GM23338 (cell line): ENCODE results near the gene KCTD13. TPM values are rescaled to one million over a fixed set of nuclear protein-coding genes. Genes with fewer than 3 reads are reported as not detected.

Experiments used
- ATAC-seq: fragments of 200-7000 bp; cut with Tn5 transposase; 3 replicates; pipeline ENCODE4 v1.9.1; 2020
- DNase-seq: peaks from one replicate; pipeline ENCODE4 v3.0.0-alpha.2; 2015; ENCODE audit warnings: low spot score
- H2AFZ ChIP-seq: fragments of 200-600 bp; sonication (generic); 2 replicates; pipeline ENCODE4 v1.8.0; 2016; ENCODE audit warnings: antibody characterized with exemption, mild to moderate bottlenecking, moderate library complexity
- H3F3A ChIP-seq: fragments of 200-600 bp; sonication (generic); replicated peaks from 2 replicates; pipeline ENCODE4 v1.8.0; 2017; ENCODE audit warnings: antibody characterized with exemption, mixed run types, low read depth
- H3K27ac ChIP-seq: fragments of 200-600 bp; sonication (generic); 2 replicates; pipeline ENCODE4 v1.6.1; 2016; ENCODE audit warnings: low read depth
- H3K27me3 ChIP-seq: fragments of 200-600 bp; sonication (generic); 2 replicates; pipeline ENCODE4 v1.8.0; 2016; ENCODE audit warnings: mild to moderate bottlenecking, mixed run types, moderate library complexity; ENCODE audit not compliant: insufficient read depth
- H3K36me3 ChIP-seq: fragments of 200-600 bp; sonication (generic); 2 replicates; pipeline ENCODE4 v1.8.0; 2016; ENCODE audit warnings: mild to moderate bottlenecking; ENCODE audit not compliant: insufficient read depth
- H3K4me1 ChIP-seq: fragments of 200-600 bp; sonication (generic); 2 replicates; pipeline ENCODE4 v1.8.0; 2016; ENCODE audit warnings: mild to moderate bottlenecking, moderate library complexity; ENCODE audit not compliant: insufficient read depth
- H3K4me2 ChIP-seq: fragments of 200-600 bp; sonication (generic); 2 replicates; pipeline ENCODE4 v1.7.1; 2017; ENCODE audit warnings: mixed run types
- H3K4me3 ChIP-seq: fragments of 200-600 bp; sonication (generic); 2 replicates; pipeline ENCODE4 v1.6.1; 2016; ENCODE audit warnings: mixed run types
- H3K79me2 ChIP-seq: fragments of 200-600 bp; sonication (generic); replicated peaks from 2 replicates; pipeline ENCODE4 v1.8.0; 2017; ENCODE audit warnings: mild to moderate bottlenecking; ENCODE audit not compliant: insufficient read depth
- H3K9me2 ChIP-seq: fragments of 200-600 bp; sonication (generic); 2 replicates; pipeline ENCODE4 v1.8.0; 2017; ENCODE audit not compliant: insufficient read depth
- H4K20me1 ChIP-seq: fragments of 200-600 bp; sonication (generic); replicated peaks from 2 replicates; pipeline ENCODE4 v1.8.0; 2017; ENCODE audit warnings: mild to moderate bottlenecking; ENCODE audit not compliant: insufficient read depth
- H3K27ac Mint-ChIP-seq: 2 replicates; pipeline ENCODE4 v1.8.0; 2020; ENCODE audit warnings: inconsistent platforms, mild to moderate bottlenecking, moderate library complexity, mixed read lengths
- H3K27me3 Mint-ChIP-seq: 3 replicates; pipeline ENCODE4 v1.8.0; 2022; ENCODE audit warnings: low read depth, mild to moderate bottlenecking, moderate library complexity, mixed read lengths, inconsistent platforms; ENCODE audit not compliant: insufficient read depth, poor library complexity
- H3K36me3 Mint-ChIP-seq: 3 replicates; pipeline ENCODE4 v1.8.0; 2021; ENCODE audit warnings: low read depth, mild to moderate bottlenecking, inconsistent platforms, moderate library complexity, mixed read lengths
- H3K4me1 Mint-ChIP-seq: 3 replicates; pipeline ENCODE4 v1.8.0; 2020; ENCODE audit warnings: mild to moderate bottlenecking, inconsistent platforms, mixed read lengths
- H3K4me3 Mint-ChIP-seq: 3 replicates; pipeline ENCODE4 v1.8.0; 2021; ENCODE audit warnings: moderate library complexity, mild to moderate bottlenecking, inconsistent platforms, mixed read lengths
- H3K9me3 Mint-ChIP-seq: 3 replicates; pipeline ENCODE4 v1.8.0; 2020; ENCODE audit warnings: moderate library complexity, mild to moderate bottlenecking, inconsistent platforms, mixed read lengths
- CREB1 ChIP-seq: fragments of 250-450 bp; sonication (Bioruptor Pico); IDR thresholded peaks from 2 replicates; pipeline ENCODE4 v1.5.0; 2020; ENCODE audit warnings: low read depth, mild to moderate bottlenecking, moderate library complexity
- EZH2 ChIP-seq: fragments of 200-600 bp; sonication (generic); IDR thresholded peaks from one replicate; pipeline ENCODE4 v1.8.0; 2017; ENCODE audit warnings: antibody characterized with exemption, mild to moderate bottlenecking, low read depth; ENCODE audit not compliant: unreplicated experiment
- EZH2phosphoT487 ChIP-seq: fragments of 200-600 bp; sonication (generic); IDR thresholded peaks from one replicate; pipeline ENCODE4 v1.8.1; 2018; ENCODE audit warnings: antibody characterized with exemption; ENCODE audit not compliant: unreplicated experiment
- JUNB ChIP-seq: IDR thresholded peaks from one replicate; pipeline ENCODE4 v1.6.1; 2016; ENCODE audit warnings: antibody characterized with exemption; ENCODE audit not compliant: unreplicated experiment
- NANOG ChIP-seq: IDR thresholded peaks from 2 replicates; pipeline ENCODE4 v1.6.1; 2016; ENCODE audit warnings: antibody characterized with exemption, borderline replicate concordance
- POLR2AphosphoS5 ChIP-seq: IDR thresholded peaks from 2 replicates; pipeline ENCODE4 v1.6.1; 2016; ENCODE audit warnings: antibody characterized with exemption, low read depth
- STAT1 ChIP-seq: IDR thresholded peaks from one replicate; pipeline ENCODE4 v1.6.1; 2016; ENCODE audit warnings: antibody characterized with exemption; ENCODE audit not compliant: unreplicated experiment
- ZNF114 ChIP-seq: fragments of 250-450 bp; sonication (Bioruptor Pico); IDR thresholded peaks from 2 replicates; pipeline ENCODE4 v1.5.0; 2020; ENCODE audit warnings: mild to moderate bottlenecking, moderate library complexity
- ZNF331 ChIP-seq: fragments of 250-450 bp; sonication (Bioruptor Pico); IDR thresholded peaks from 2 replicates; pipeline ENCODE4 v1.5.0; 2020; ENCODE audit warnings: low read depth, mild to moderate bottlenecking, moderate library complexity
- polyA plus RNA-seq: library from polyadenylated mRNA; unstranded; fragments of >200 nt; fragmentation: Nextera tagmentation; extraction: Ambion mirVana; gene quantifications from 2 replicates; pipeline ENCODE4 v1.2.1, GENCODE V29; 2016
- total RNA-seq: library from RNA; depleted of rRNA; stranded (reverse); fragments of >200 nt; shearing (Covaris generic); gene quantifications from 2 replicates; pipeline ENCODE4 v1.2.3, GENCODE V29; 2014
- TF ChIP-seq, protein P1 (sequence below): IDR thresholded peaks from 2 replicates; pipeline ENCODE4 v1.6.1; 2016; ENCODE audit warnings: antibody characterized with exemption
- TF ChIP-seq, protein P2 (sequence below): IDR thresholded peaks from one replicate; pipeline ENCODE4 v1.6.1; 2018; ENCODE audit warnings: antibody characterized with exemption; ENCODE audit not compliant: unreplicated experiment
- TF ChIP-seq, protein P3 (sequence below), 2 experiments: fragments of 200-600 bp in 1 of 2; sonication (generic) in 1 of 2; conservative IDR thresholded peaks; 2 replicates each; pipeline versions ENCODE4 v1.5.1 to v1.6.1; 2016 to 2017; ENCODE audit warnings: antibody characterized with exemption in 2 of 2, low read depth in 2 of 2, mild to moderate bottlenecking in 2 of 2, moderate library complexity in 1 of 2
- TF ChIP-seq, protein P4 (sequence below): fragments of 250-450 bp; sonication (Bioruptor Pico); IDR thresholded peaks from 2 replicates; pipeline ENCODE4 v1.5.0; 2020; ENCODE audit warnings: mild to moderate bottlenecking, moderate library complexity

Gene KCTD13
- total and polyA plus RNA-seq, 2 experiments from 2014 or later, result 10.1 to 12.2 TPM

DNA sequence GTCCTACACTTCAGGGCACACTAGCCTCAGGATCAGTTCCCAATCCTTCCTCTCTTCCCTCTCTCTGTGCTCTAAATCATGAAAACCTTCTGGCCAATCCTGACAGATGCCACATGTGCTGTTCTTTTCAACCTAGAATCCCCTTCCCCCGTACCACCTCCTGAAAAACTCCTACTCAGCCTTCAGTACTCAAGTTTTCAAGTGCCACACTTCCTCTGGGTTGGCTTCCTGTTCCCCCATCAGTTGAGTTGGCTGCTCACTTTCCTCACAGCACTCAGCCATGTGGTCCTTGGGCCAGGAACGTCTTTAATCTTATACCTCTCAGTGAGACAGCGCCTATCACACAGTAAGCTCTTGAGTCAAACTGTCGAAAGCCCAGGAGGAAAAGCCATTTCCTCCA, 22.4 kb downstream of the KCTD13 start:
- Mint-ChIP-seq H3K36me3 (peaks cover 15% of the 10 kb centered on the region), H3K4me3 (peak overlapping the region; percentile 9; the same call in 1 of the 3 replicates), H3K4me1 (peaks cover 21% of the 10 kb centered on the region), H3K27me3 (peaks cover 17% of the 10 kb centered on the region), H3K27ac (no peak overlapping the region; the same call in 1 of the 2 replicates), H3K9me3 (no peaks in the 10 kb centered on the region)
- TF ChIP-seq, protein P1, sequence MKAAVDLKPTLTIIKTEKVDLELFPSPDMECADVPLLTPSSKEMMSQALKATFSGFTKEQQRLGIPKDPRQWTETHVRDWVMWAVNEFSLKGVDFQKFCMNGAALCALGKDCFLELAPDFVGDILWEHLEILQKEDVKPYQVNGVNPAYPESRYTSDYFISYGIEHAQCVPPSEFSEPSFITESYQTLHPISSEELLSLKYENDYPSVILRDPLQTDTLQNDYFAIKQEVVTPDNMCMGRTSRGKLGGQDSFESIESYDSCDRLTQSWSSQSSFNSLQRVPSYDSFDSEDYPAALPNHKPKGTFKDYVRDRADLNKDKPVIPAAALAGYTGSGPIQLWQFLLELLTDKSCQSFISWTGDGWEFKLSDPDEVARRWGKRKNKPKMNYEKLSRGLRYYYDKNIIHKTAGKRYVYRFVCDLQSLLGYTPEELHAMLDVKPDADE, result no peak
- TF ChIP-seq EZH2phosphoT487, result no peak
- TF ChIP-seq CREB1 (CRISPR knock-in tag), result no peak
- TF ChIP-seq, protein P2, sequence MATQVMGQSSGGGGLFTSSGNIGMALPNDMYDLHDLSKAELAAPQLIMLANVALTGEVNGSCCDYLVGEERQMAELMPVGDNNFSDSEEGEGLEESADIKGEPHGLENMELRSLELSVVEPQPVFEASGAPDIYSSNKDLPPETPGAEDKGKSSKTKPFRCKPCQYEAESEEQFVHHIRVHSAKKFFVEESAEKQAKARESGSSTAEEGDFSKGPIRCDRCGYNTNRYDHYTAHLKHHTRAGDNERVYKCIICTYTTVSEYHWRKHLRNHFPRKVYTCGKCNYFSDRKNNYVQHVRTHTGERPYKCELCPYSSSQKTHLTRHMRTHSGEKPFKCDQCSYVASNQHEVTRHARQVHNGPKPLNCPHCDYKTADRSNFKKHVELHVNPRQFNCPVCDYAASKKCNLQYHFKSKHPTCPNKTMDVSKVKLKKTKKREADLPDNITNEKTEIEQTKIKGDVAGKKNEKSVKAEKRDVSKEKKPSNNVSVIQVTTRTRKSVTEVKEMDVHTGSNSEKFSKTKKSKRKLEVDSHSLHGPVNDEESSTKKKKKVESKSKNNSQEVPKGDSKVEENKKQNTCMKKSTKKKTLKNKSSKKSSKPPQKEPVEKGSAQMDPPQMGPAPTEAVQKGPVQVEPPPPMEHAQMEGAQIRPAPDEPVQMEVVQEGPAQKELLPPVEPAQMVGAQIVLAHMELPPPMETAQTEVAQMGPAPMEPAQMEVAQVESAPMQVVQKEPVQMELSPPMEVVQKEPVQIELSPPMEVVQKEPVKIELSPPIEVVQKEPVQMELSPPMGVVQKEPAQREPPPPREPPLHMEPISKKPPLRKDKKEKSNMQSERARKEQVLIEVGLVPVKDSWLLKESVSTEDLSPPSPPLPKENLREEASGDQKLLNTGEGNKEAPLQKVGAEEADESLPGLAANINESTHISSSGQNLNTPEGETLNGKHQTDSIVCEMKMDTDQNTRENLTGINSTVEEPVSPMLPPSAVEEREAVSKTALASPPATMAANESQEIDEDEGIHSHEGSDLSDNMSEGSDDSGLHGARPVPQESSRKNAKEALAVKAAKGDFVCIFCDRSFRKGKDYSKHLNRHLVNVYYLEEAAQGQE, result no peak
- TF ChIP-seq JUNB, result no peak
- TF ChIP-seq NANOG, result no peak
- no peak for TF ChIP-seq ZNF331 (CRISPR knock-in tag)
- TF ChIP-seq STAT1, result no peak
- TF ChIP-seq POLR2AphosphoS5, result no peak
- no peak for TF ChIP-seq ZNF114 (CRISPR knock-in tag)
- TF ChIP-seq, protein P3, sequence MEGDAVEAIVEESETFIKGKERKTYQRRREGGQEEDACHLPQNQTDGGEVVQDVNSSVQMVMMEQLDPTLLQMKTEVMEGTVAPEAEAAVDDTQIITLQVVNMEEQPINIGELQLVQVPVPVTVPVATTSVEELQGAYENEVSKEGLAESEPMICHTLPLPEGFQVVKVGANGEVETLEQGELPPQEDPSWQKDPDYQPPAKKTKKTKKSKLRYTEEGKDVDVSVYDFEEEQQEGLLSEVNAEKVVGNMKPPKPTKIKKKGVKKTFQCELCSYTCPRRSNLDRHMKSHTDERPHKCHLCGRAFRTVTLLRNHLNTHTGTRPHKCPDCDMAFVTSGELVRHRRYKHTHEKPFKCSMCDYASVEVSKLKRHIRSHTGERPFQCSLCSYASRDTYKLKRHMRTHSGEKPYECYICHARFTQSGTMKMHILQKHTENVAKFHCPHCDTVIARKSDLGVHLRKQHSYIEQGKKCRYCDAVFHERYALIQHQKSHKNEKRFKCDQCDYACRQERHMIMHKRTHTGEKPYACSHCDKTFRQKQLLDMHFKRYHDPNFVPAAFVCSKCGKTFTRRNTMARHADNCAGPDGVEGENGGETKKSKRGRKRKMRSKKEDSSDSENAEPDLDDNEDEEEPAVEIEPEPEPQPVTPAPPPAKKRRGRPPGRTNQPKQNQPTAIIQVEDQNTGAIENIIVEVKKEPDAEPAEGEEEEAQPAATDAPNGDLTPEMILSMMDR (conservative IDR thresholded peaks at IDR 0.05; ENCODE audit: low read depth in 2 of 2), result no peak
- TF ChIP-seq, protein P4, sequence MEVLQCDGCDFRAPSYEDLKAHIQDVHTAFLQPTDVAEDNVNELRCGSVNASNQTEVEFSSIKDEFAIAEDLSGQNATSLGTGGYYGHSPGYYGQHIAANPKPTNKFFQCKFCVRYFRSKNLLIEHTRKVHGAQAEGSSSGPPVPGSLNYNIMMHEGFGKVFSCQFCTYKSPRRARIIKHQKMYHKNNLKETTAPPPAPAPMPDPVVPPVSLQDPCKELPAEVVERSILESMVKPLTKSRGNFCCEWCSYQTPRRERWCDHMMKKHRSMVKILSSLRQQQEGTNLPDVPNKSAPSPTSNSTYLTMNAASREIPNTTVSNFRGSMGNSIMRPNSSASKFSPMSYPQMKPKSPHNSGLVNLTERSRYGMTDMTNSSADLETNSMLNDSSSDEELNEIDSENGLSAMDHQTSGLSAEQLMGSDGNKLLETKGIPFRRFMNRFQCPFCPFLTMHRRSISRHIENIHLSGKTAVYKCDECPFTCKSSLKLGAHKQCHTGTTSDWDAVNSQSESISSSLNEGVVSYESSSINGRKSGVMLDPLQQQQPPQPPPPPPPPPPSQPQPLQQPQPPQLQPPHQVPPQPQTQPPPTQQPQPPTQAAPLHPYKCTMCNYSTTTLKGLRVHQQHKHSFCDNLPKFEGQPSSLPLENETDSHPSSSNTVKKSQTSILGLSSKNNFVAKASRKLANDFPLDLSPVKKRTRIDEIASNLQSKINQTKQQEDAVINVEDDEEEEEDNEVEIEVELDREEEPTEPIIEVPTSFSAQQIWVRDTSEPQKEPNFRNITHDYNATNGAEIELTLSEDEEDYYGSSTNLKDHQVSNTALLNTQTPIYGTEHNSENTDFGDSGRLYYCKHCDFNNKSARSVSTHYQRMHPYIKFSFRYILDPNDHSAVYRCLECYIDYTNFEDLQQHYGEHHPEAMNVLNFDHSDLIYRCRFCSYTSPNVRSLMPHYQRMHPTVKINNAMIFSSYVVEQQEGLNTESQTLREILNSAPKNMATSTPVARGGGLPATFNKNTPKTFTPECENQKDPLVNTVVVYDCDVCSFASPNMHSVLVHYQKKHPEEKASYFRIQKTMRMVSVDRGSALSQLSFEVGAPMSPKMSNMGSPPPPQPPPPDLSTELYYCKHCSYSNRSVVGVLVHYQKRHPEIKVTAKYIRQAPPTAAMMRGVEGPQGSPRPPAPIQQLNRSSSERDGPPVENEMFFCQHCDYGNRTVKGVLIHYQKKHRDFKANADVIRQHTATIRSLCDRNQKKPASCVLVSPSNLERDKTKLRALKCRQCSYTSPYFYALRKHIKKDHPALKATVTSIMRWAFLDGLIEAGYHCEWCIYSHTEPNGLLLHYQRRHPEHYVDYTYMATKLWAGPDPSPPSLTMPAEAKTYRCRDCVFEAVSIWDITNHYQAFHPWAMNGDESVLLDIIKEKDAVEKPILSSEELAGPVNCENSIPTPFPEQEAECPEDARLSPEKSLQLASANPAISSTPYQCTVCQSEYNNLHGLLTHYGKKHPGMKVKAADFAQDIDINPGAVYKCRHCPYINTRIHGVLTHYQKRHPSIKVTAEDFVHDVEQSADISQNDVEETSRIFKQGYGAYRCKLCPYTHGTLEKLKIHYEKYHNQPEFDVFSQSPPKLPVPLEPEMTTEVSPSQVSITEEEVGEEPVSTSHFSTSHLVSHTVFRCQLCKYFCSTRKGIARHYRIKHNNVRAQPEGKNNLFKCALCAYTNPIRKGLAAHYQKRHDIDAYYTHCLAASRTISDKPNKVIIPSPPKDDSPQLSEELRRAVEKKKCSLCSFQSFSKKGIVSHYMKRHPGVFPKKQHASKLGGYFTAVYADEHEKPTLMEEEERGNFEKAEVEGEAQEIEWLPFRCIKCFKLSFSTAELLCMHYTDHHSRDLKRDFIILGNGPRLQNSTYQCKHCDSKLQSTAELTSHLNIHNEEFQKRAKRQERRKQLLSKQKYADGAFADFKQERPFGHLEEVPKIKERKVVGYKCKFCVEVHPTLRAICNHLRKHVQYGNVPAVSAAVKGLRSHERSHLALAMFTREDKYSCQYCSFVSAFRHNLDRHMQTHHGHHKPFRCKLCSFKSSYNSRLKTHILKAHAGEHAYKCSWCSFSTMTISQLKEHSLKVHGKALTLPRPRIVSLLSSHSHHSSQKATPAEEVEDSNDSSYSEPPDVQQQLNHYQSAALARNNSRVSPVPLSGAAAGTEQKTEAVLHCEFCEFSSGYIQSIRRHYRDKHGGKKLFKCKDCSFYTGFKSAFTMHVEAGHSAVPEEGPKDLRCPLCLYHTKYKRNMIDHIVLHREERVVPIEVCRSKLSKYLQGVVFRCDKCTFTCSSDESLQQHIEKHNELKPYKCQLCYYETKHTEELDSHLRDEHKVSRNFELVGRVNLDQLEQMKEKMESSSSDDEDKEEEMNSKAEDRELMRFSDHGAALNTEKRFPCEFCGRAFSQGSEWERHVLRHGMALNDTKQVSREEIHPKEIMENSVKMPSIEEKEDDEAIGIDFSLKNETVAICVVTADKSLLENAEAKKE (CRISPR knock-in tag), result no peak
- no peak for TF ChIP-seq EZH2
- H3K27ac ChIP-seq, result no peak overlapping the region
- 0 out of 2 replicates have a peak, but pooled peaks cover 6% of the 10 kb centered on the region for H3F3A ChIP-seq
- no peak overlapping the region for H3K4me3 ChIP-seq
- peaks cover 10% of the 10 kb centered on the region for H3K4me1 ChIP-seq
- peaks cover 14% of the 10 kb centered on the region; the same call in 1 of the 2 replicates for H3K79me2 ChIP-seq
- no peak for ATAC-seq
- no peak overlapping the region for H3K4me2 ChIP-seq
- peaks cover 6% of the 10 kb centered on the region; the same call in 1 of the 2 replicates for H4K20me1 ChIP-seq
- no peak for DNase-seq
- H3K36me3 ChIP-seq, result no peaks in the 10 kb centered on the region
- no peaks in the 10 kb centered on the region for H3K9me2 ChIP-seq
- no peak overlapping the region for H2AFZ ChIP-seq
- no peaks in the 10 kb centered on the region for H3K27me3 ChIP-seq
